BJ (cell line): ENCODE measurements around the gene EGFR. TPM values are rescaled to one million over a fixed set of nuclear protein-coding genes. Genes with fewer than 3 reads are reported as not detected.
A peak's percentile ranks its signal among the peaks of the same experiment; 100 is the strongest.

Source experiments
- CTCF ChIA-PET: fragments of 350-600 bp; formaldehyde crosslinking; extraction: SDS; loops from one replicate; lab custom pipeline; 2021; ENCODE audit warnings: antibody characterized with exemption, inconsistent platforms; lab: Yijun Ruan, JAX
- POLR2A ChIA-PET: fragments of 300-600 bp; sonication (Branson Sonifier 250); formaldehyde crosslinking; extraction: SDS; loops from one replicate; lab custom pipeline; 2021; ENCODE audit warnings: antibody characterized with exemption; lab: Charles Lee
- DNase-seq: peaks from one replicate; pipeline ENCODE4 v3.0.0-alpha.2; 2011; ENCODE audit warnings: low read depth
- H3K27me3 ChIP-seq: 2 replicates; pipeline ENCODE4 v1.6.0; 2011; ENCODE audit warnings: low read length; ENCODE audit not compliant: control insufficient read depth, insufficient read depth
- H3K36me3 ChIP-seq: 2 replicates; pipeline ENCODE4 v1.5.1; 2011; ENCODE audit warnings: low read length; ENCODE audit not compliant: control insufficient read depth, insufficient read depth
- H3K4me3 ChIP-seq: 2 replicates; pipeline ENCODE4 v1.5.1; 2011; ENCODE audit warnings: low read depth, mild to moderate bottlenecking, control low read depth, low read length
- CTCF ChIP-seq: IDR thresholded peaks from 2 replicates; pipeline ENCODE4 v1.5.1; 2011; ENCODE audit warnings: low read depth, mild to moderate bottlenecking, control low read depth, inconsistent platforms, low read length, moderate library complexity; ENCODE audit not compliant: insufficient read depth
- polyA plus RNA-seq: library from polyadenylated mRNA; depleted of rRNA; stranded (reverse); fragments of >200 nt; gene quantifications from 2 replicates; pipeline ENCODE4 v1.2.3, GENCODE V29; 2011

EGFR gene
- polyA plus RNA-seq, 1 experiment = 34.0 TPM

GRCh38 chr7:55073976-55074528 is 55.2 kb downstream of the EGFR start:
- ChIA-PET CTCF (no interaction called here), POLR2A (no interaction called here)
- no peak for DNase-seq
- no peak for TF ChIP-seq CTCF
- Histone ChIP-seq H3K36me3 (peaks cover 2% of the 10 kb centered on the region; the same call in 1 of the 2 replicates), H3K27me3 (no peaks in the 10 kb centered on the region), H3K4me3 (peak overlapping the region; percentile 1; the same call in 1 of the 2 replicates)

GRCh38 chr7:55075464-55076021 is 56.7 kb downstream of the EGFR start:
- ChIA-PET POLR2A (no interaction called here), CTCF (interaction anchor here (0.7 to 1.4 kb wide), 5 partner anchors 10 to 180 kb away, joined by 3 to 6 read pairs (median 3); no protein-coding TSS in a partner anchor)
- TF ChIP-seq CTCF = no peak
- H3K4me3 ChIP-seq = no peak overlapping the region
- H3K27me3 ChIP-seq = no peaks in the 10 kb centered on the region
- DNase-seq = no peak
- H3K36me3 ChIP-seq = peaks cover 2% of the 10 kb centered on the region; the same call in 1 of the 2 replicates

GRCh38 chr7:55077561-55078410 is 59.0 kb downstream of the EGFR start:
- TF ChIP-seq CTCF = no peak
- ChIA-PET POLR2A (no interaction called here), CTCF (no interaction called here)
- Histone ChIP-seq H3K4me3 (no peak overlapping the region), H3K36me3 (peaks cover 2% of the 10 kb centered on the region; the same call in 1 of the 2 replicates), H3K27me3 (no peaks in the 10 kb centered on the region)
- no peak for DNase-seq

GRCh38 chr7:55078465-55079372 is 59.9 kb downstream of the EGFR start:
- CTCF ChIA-PET = interaction anchor here (2.0 kb wide), 1 partner anchor 25 kb away, joined by 5 read pairs; no protein-coding TSS in a partner anchor

More at GRCh38 chr7:55078465-55079372, 59.9 kb downstream of the EGFR start:
- Histone ChIP-seq H3K27me3 (no peaks in the 10 kb centered on the region), H3K36me3 (peaks cover 2% of the 10 kb centered on the region; the same call in 1 of the 2 replicates), H3K4me3 (no peak overlapping the region)
- POLR2A ChIA-PET = no interaction called here
- no peak for TF ChIP-seq CTCF
- DNase-seq = no peak
